ENCODE results near the gene PLK2. TPM values are rescaled to one million over a fixed set of nuclear protein-coding genes. Genes with fewer than 3 reads are reported as not detected.

PLK2 gene
- total and polyA plus RNA-seq, 4 donors: 20.1 to 363 (median 40.9) TPM

- no peaks in the 10 kb centered on the region for H3K9me3 ChIP-seq (ENCODE audit: control insufficient read depth in 4 of 4, insufficient read depth in 3 of 4, low read length in 3 of 4)
- DNase-seq (no peak), ATAC-seq (ENCODE audit: insufficient read depth, low FRiP score) (no peak)
- no peak overlapping the region for H3K4me3 ChIP-seq
- no peak for TF ChIP-seq CTCF (IDR thresholded peaks at IDR 0.05; ENCODE audit: control extremely low read depth, extremely low read depth)
- WGBS, 2 donors: 53 to 82% methylated on average over 3 of the region's 3 CpGs
- H3K36me3 ChIP-seq (ENCODE audit: control insufficient read depth in 4 of 4, insufficient read depth in 4 of 4, low read length in 4 of 4): no peaks in the 10 kb centered on the region
- H3K27ac ChIP-seq (ENCODE audit: low read depth in 1 of 2, low read length in 1 of 2): no peak overlapping the region
- H3K4me1 ChIP-seq (ENCODE audit: control insufficient read depth in 5 of 5, insufficient read depth in 5 of 5, low read length in 5 of 5): peaks cover 0 to 13% (median 5%) of the 10 kb centered on the region in 5 donors
- H3K27me3 ChIP-seq (ENCODE audit: control insufficient read depth in 3 of 3, insufficient read depth in 3 of 3, low read length in 2 of 3): no peaks in the 10 kb centered on the region
- H3K9ac ChIP-seq (ENCODE audit: insufficient read depth in 1 of 2, low read length in 2 of 2): no peak overlapping the region
These were observed 39.3 kb upstream of the PLK2 start for GRCh38 chr5:58499231-58499630.

GRCh38 chr5:58498340-58498942 is 38.6 kb upstream of the PLK2 start:
- 20 to 26% methylated on average over 2 of the region's 2 CpGs for WGBS, 2 donors
- no peak overlapping the region for H3K9ac ChIP-seq (ENCODE audit: insufficient read depth in 1 of 2, low read length in 2 of 2)
- DNase-seq: peak; percentile 57 to 77 (median 67)

GRCh38 chr5:58497921-58498320 is 38.0 kb upstream of the PLK2 start:
- H3K4me1 ChIP-seq (ENCODE audit: control insufficient read depth in 5 of 5, insufficient read depth in 5 of 5, low read length in 5 of 5): peaks cover 0 to 13% (median 5%) of the 10 kb centered on the region in 5 donors
- H3K9me3 ChIP-seq (ENCODE audit: control insufficient read depth in 4 of 4, insufficient read depth in 3 of 4, low read length in 3 of 4): no peaks in the 10 kb centered on the region
- H3K9ac ChIP-seq (ENCODE audit: insufficient read depth in 1 of 2, low read length in 2 of 2): no peak overlapping the region
- no peak overlapping the region for H3K27ac ChIP-seq (ENCODE audit: low read depth in 1 of 2, low read length in 1 of 2)
- no peaks in the 10 kb centered on the region for H3K36me3 ChIP-seq (ENCODE audit: control insufficient read depth in 4 of 4, insufficient read depth in 4 of 4, low read length in 4 of 4)
- no peaks in the 10 kb centered on the region for H3K27me3 ChIP-seq (ENCODE audit: control insufficient read depth in 3 of 3, insufficient read depth in 3 of 3, low read length in 2 of 3)
- H3K4me3 ChIP-seq: no peak overlapping the region
- no peak for TF ChIP-seq CTCF (IDR thresholded peaks at IDR 0.05; ENCODE audit: control extremely low read depth, extremely low read depth)
- DNase-seq (no peak), ATAC-seq (ENCODE audit: insufficient read depth, low FRiP score) (no peak)

More at GRCh38 chr5:58498340-58498942, 38.6 kb upstream of the PLK2 start:
- H3K27me3 ChIP-seq (ENCODE audit: control insufficient read depth in 3 of 3, insufficient read depth in 3 of 3, low read length in 2 of 3): no peaks in the 10 kb centered on the region
- no peak for ATAC-seq (ENCODE audit: insufficient read depth, low FRiP score)
- no peaks in the 10 kb centered on the region for H3K36me3 ChIP-seq (ENCODE audit: control insufficient read depth in 4 of 4, insufficient read depth in 4 of 4, low read length in 4 of 4)
- H3K4me1 ChIP-seq (ENCODE audit: control insufficient read depth in 5 of 5, insufficient read depth in 5 of 5, low read length in 5 of 5): peaks cover 0 to 13% (median 5%) of the 10 kb centered on the region in 5 donors
- no peak overlapping the region for H3K27ac ChIP-seq (ENCODE audit: low read depth in 1 of 2, low read length in 1 of 2)
- peak; percentile 45 for TF ChIP-seq CTCF (IDR thresholded peaks at IDR 0.05; ENCODE audit: control extremely low read depth, extremely low read depth)
- H3K4me3 ChIP-seq: no peak overlapping the region
- H3K9me3 ChIP-seq (ENCODE audit: control insufficient read depth in 4 of 4, insufficient read depth in 3 of 4, low read length in 3 of 4): no peaks in the 10 kb centered on the region

GRCh38 chr5:58497386-58497785 is 37.5 kb upstream of the PLK2 start:
- no peaks in the 10 kb centered on the region for H3K27me3 ChIP-seq (ENCODE audit: control insufficient read depth in 3 of 3, insufficient read depth in 3 of 3, low read length in 2 of 3)
- DNase-seq: no peak
- peaks cover 0 to 13% (median 5%) of the 10 kb centered on the region in 5 donors for H3K4me1 ChIP-seq (ENCODE audit: control insufficient read depth in 5 of 5, insufficient read depth in 5 of 5, low read length in 5 of 5)
- H3K9me3 ChIP-seq (ENCODE audit: control insufficient read depth in 4 of 4, insufficient read depth in 3 of 4, low read length in 3 of 4): no peaks in the 10 kb centered on the region
- TF ChIP-seq CTCF (IDR thresholded peaks at IDR 0.05; ENCODE audit: control extremely low read depth, extremely low read depth): no peak
- no peak for ATAC-seq (ENCODE audit: insufficient read depth, low FRiP score)
- no peaks in the 10 kb centered on the region for H3K36me3 ChIP-seq (ENCODE audit: control insufficient read depth in 4 of 4, insufficient read depth in 4 of 4, low read length in 4 of 4)
- 60 to 62% methylated on average over 5 of the region's 5 CpGs for WGBS, 2 donors
- no peak overlapping the region for H3K4me3 ChIP-seq
- H3K27ac ChIP-seq (ENCODE audit: low read depth in 1 of 2, low read length in 1 of 2): no peak overlapping the region
- H3K9ac ChIP-seq (ENCODE audit: insufficient read depth in 1 of 2, low read length in 2 of 2): no peak overlapping the region
